Loucy (cell line): Measurements from ENCODE around the gene PAQR7.

ENCODE experiments used
- H2AFZ ChIP-seq: fragments of 200-600 bp; sonication (generic); 2 replicates; pipeline ENCODE4 v1.6.0; 2016; ENCODE audit warnings: antibody characterized with exemption, mild to moderate bottlenecking, low read length, moderate library complexity
- H3F3A ChIP-seq: fragments of 200-600 bp; 2 replicates; pipeline ENCODE4 v1.6.0; 2016; ENCODE audit warnings: antibody characterized with exemption, low read depth, mild to moderate bottlenecking
- H3K27me3 ChIP-seq: fragments of 200-600 bp; sonication (generic); 2 replicates; pipeline ENCODE4 v1.6.1; 2014; ENCODE audit warnings: low read length, mild to moderate bottlenecking; ENCODE audit not compliant: insufficient read depth, poor library complexity, severe bottlenecking
- H3K36me3 ChIP-seq: fragments of 200-600 bp; sonication (generic); 2 replicates; pipeline ENCODE4 v1.6.1; 2016; ENCODE audit warnings: low read length; ENCODE audit not compliant: insufficient read depth
- H3K4me1 ChIP-seq: fragments of 200-600 bp; sonication (generic); 2 replicates; pipeline ENCODE4 v1.5.1; 2014; ENCODE audit warnings: low read length, mild to moderate bottlenecking; ENCODE audit not compliant: insufficient read depth, poor library complexity, severe bottlenecking
- H3K4me2 ChIP-seq: fragments of 200-600 bp; sonication (generic); 2 replicates; pipeline ENCODE4 v1.6.0; 2014; ENCODE audit warnings: antibody characterized with exemption, low read length, low read depth, mild to moderate bottlenecking; ENCODE audit not compliant: poor library complexity, severe bottlenecking
- H3K4me3 ChIP-seq: fragments of 200-600 bp; sonication (generic); 2 replicates; pipeline ENCODE4 v1.5.1; 2014; ENCODE audit warnings: low read length, mild to moderate bottlenecking, mixed read lengths; ENCODE audit not compliant: poor library complexity, severe bottlenecking
- H3K79me2 ChIP-seq: fragments of 200-600 bp; sonication (generic); 2 replicates; pipeline ENCODE4 v1.6.1; 2014; ENCODE audit warnings: low read length; ENCODE audit not compliant: insufficient read depth
- H3K9ac ChIP-seq: fragments of 200-600 bp; sonication (generic); 2 replicates; pipeline ENCODE4 v1.6.0; 2014; ENCODE audit warnings: mild to moderate bottlenecking, low read depth, low read length, moderate library complexity; ENCODE audit not compliant: poor library complexity, severe bottlenecking
- H3K9me2 ChIP-seq: fragments of 200-600 bp; sonication (generic); replicated peaks from 2 replicates; pipeline ENCODE4 v1.6.1; 2016; ENCODE audit warnings: low read depth, low read length, mixed read lengths
- H3K9me3 ChIP-seq: fragments of 200-600 bp; sonication (generic); 2 replicates; pipeline ENCODE4 v1.6.1; 2014; ENCODE audit warnings: mild to moderate bottlenecking, antibody characterized with exemption, low read length, low read depth; ENCODE audit not compliant: insufficient read depth
- H4K20me1 ChIP-seq: fragments of 200-600 bp; sonication (generic); 2 replicates; pipeline ENCODE4 v1.6.0; 2014; ENCODE audit warnings: antibody characterized with exemption, low read length, mild to moderate bottlenecking; ENCODE audit not compliant: insufficient read depth, poor library complexity, severe bottlenecking
- CTCF ChIP-seq: fragments of 200-600 bp; sonication (generic); conservative IDR thresholded peaks from 2 replicates; pipeline ENCODE4 v1.5.1; 2014; ENCODE audit warnings: mild to moderate bottlenecking, antibody characterized with exemption, low read length
- EZH2phosphoT487 ChIP-seq: fragments of 200-600 bp; IDR thresholded peaks from 2 replicates; pipeline ENCODE4 v1.6.1; 2018; ENCODE audit warnings: antibody characterized with exemption, mild to moderate bottlenecking, moderate library complexity, borderline replicate concordance

Gene PAQR7

DNA sequence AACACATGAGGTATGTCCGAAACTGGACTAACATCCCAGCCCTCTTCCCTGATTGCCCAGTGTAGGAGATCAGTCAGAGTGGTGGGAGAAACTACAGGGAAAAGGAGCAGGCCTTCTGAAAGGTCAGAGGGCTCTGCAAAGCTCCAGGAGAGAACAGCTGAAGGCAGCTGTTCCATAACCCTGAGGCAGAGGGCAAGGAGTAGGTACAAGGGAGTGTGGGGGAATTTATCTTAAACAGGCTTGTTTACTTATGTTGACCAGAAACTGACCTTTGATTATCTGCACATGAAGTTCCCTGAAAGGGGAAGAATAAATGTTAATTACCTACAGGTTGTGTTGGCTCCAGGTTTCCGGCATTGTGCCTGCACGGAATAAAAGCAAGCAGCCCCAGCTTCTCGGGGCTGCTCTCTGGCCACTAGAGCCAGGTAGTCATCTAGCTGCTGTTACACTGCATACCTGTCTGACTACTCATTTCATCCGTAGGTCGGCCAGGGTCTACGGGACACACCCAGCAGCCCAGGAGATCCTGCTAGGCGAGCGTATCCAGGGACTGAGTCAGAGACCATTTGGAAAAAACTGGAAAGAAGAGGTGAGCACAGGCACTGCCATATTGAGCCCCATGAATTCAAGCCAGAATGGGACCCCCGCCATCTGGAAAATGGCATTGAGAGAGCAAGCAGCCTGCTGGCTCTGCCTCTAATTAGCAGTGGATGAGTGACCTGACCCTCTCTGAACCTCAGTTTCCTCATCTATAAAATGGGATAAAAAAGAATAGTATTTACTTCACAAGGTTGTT lies 14.9 kb upstream of the PAQR7 start:
- Histone ChIP-seq H3K36me3 (peaks cover 75% of the 10 kb centered on the region; the same call in 1 of the 2 replicates), H3F3A (no peaks in the 10 kb centered on the region), H3K79me2 (peaks cover 14% of the 10 kb centered on the region), H3K9me3 (no peaks in the 10 kb centered on the region), H2AFZ (no peak overlapping the region), H3K4me2 (no peak overlapping the region), H4K20me1 (peaks cover 8% of the 10 kb centered on the region), H3K4me3 (no peak overlapping the region), H3K27me3 (no peaks in the 10 kb centered on the region), H3K9me2 (no peaks in the 10 kb centered on the region), H3K9ac (no peak overlapping the region), H3K4me1 (no peaks in the 10 kb centered on the region)
- TF ChIP-seq CTCF (no peak), EZH2phosphoT487 (no peak)

DNA sequence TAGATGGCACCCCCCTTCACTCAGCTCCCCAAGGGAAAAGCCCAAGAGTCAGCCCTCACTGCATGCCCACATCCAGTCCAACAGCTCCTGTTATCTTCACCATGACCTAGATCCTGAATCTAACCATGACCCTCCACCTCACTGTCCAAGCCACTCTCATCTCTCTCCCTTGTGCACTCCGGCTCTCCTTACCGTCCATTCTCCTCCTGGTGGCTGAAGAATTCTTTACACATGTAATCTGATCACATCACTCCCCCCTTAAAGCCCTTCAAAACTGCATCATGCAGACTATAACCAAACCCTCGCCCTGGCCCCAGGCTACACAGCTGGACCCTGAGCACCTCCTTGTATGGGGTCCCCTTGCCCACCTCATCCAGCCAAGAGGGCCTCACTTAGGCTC lies 14.0 kb upstream of the PAQR7 start:
- Histone ChIP-seq H3K4me1 (no peaks in the 10 kb centered on the region), H3K9ac (no peak overlapping the region)
- TF ChIP-seq EZH2phosphoT487 (no peak), CTCF (no peak)

DNA sequence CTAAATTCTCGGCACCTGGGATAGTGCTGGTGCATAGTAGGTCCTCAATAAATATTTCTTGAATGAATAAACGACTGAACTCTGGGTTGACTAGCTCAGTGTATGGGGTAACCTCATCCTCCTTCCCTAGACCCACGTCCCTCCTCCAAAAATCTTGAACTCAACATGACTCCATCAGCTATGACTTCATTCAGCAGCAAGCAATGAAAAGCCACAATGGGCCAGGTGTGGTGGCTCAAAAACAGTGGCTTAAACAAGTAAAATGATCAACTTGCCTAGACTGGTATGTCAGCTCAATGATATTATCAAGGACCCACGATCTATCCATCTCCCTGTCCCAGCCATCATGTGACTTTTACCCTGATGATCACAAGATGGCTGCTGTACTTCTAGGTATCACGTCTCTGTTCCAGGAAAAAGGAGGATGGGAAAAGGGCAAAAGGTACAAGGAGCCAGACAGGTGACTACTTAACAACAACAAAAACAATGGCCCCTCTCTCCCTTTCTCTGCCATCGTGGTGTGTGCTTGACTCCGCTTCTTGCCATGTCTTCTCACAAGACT lies 13.0 kb upstream of the PAQR7 start:
- Histone ChIP-seq H3K27me3 (no peaks in the 10 kb centered on the region), H3K9ac (no peak overlapping the region), H3K9me2 (no peaks in the 10 kb centered on the region), H3K4me2 (no peak overlapping the region), H3K4me3 (no peak overlapping the region), H3K79me2 (no peaks in the 10 kb centered on the region), H2AFZ (no peak overlapping the region), H4K20me1 (no peaks in the 10 kb centered on the region), H3K4me1 (no peaks in the 10 kb centered on the region), H3F3A (no peaks in the 10 kb centered on the region), H3K36me3 (peaks cover 69% of the 10 kb centered on the region; the same call in 1 of the 2 replicates), H3K9me3 (no peaks in the 10 kb centered on the region)
- TF ChIP-seq CTCF (no peak), EZH2phosphoT487 (no peak)

More for the DNA sequence above, 14.0 kb upstream of the PAQR7 start:
- Histone ChIP-seq H3K9me2 (no peaks in the 10 kb centered on the region), H4K20me1 (peaks cover under 1% of the 10 kb centered on the region), H3K4me2 (no peak overlapping the region), H3K4me3 (no peak overlapping the region), H3K27me3 (no peaks in the 10 kb centered on the region), H3F3A (no peaks in the 10 kb centered on the region), H2AFZ (no peak overlapping the region), H3K79me2 (peaks cover 7% of the 10 kb centered on the region; the same call in 1 of the 2 replicates), H3K9me3 (no peaks in the 10 kb centered on the region), H3K36me3 (peaks cover 79% of the 10 kb centered on the region; the same call in 1 of the 2 replicates)
